Measurements from ENCODE around the gene CMC4.
A peak's percentile ranks its signal among the peaks of the same experiment; 100 is the strongest.

The CMC4 gene

DNA sequence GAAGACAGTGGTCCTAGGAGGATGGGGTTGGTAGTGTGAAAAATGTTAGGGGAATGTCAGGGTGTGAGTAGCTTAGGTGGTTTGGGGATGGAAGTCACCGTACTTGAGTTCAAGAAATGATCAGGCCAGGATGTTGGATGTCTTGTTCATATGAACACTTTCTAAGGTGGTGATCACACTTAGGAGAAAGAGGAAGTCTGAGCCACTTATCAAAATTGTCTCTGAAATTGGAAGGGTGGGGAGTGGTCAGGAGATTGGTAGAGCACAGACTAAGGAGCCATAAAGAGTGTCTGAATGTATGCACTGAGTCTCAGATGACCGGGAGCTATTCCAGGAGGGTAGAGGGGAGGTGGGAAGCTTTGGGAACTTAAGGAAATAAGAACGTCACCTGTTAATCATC lies 17.3 kb downstream of the CMC4 start:
- DNase-seq (ENCODE audit: low read depth in 2 of 2) = no peak

DNA sequence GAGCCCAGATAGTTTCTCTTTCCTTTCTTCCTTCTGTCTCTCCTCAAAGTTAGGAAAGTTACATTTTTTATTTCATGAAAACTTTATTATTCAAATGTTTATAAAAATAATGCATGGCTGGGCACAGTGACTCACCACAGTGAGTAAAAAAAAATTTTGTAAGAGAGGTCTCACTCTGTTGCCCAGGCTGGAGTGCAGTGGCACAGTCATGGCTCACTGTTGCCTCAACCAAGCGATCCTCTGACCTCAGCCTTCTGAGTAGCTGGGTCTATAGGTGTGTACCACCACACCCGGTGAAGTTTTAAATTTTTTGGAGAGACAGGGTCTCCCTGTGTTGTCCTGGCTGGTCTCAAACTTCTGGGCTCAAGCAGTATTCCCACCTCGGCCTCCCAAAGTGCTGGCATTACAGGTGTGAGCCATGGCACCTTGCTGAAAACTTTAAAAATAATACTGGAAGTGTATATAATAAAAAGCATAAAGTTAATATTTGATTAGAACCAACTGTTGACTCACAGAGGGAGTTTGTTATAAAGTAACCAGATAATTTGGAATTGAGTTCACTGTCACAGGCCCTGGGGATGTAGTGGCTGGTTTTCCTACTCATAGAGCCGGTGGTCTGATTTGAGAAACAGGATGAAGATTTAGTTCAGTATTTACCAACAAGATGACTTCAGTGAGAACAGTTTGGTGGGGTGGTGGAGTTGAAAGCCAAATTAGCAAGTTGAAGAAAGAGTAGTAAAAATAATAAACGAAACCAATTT lies 18.0 kb downstream of the CMC4 start:
- DNase-seq (ENCODE audit: low read depth in 2 of 2) = no peak

DNA sequence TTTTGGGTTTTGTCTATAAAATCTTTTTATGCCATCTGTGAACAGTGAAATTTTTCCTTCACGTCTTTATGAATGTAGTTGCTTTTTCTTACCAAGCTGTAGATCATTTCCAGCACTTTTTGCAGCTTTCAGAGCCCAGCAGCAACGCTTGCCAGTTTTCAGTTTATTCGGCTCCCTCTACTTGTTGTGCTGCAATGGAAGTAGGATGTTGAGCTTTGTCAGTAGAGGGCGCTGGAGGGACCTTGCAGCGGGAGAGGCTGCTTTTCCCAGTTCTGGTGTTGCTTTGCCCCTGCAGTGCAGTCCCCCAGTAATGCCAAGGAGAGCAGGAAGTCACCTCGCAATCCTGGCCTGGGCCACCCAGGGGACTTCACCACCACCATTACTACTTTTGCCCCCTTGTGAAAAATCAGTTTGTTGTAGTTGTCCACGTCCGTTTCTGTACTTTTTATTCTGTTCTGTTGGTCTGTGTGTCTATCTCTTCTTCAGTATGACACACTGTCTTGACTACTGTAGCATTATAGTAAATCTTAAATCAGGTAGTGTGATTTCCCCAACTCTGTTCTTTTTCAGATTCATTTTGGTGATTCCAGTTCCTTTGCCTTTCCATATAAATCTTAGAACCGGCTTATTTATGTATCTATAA lies 21.8 kb downstream of the CMC4 start:
- DNase-seq (ENCODE audit: low read depth in 2 of 2) = no peak

DNA sequence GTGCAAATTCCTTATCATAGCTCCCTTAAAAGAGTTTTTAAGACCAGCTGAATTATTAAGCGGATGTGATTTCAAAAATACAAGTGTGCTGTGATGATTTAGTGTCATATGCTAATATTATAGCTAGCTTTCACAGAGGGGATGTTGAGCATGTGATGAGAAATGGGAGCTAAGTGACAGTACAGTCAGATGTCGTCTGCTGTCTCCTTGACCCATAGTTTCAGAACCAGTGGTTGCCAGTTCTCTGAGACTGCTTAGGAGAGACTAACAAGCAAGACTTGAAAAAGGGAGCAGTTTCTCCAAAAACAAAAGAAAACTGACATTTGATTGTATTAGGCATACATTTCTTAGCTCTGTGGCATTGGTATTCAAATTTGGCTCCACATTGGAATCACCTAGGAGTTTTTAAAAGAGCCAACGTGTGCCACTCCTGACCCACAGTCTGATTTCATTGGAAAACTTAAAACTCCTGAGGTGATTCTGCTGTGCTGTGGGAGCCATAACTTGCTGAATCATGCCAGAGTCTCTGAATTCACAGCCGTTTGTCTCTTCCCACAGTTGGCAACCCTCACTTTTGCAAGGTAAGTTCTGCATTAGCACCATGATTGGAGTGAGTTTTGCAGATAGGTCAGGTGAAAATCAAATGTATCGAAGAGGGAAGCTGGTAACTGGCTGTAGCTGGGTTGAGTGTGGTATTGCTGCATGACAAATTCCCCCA lies 24.0 kb downstream of the CMC4 start:
- DNase-seq (ENCODE audit: low read depth in 2 of 2) = no peak

DNA sequence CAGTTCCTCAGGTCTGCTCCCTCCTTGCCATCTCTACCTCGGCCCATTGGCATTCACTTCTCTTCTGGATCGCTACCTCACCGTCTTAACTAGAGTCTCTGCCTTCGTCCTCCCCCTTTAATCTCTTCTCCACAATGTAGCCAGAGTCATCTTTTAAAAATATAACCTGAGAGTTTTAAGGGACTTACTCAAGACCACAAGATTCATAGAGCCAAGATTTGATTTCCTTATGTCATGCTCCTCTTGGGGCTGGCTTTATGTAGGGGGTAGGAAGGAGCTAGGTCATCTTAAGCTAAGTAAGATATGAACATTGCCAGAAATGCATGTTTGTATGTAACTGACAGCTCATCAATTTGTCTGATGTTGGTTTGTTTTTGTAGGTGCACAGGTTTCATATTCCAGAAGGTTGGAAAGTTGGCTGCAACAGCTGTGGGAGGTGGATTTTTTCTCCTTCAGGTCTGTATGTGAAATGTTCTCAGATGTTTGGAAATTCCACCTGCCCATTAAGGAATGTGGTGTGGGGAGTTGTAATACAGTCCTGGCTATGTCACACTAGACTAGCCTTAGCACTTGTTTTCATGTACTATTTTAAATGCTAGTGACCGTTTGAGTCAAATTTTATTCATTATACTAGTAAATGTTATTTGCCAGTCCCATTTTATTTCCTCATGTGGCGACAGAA lies 24.7 kb downstream of the CMC4 start:
- no peak for DNase-seq (ENCODE audit: low read depth in 2 of 2)

DNA sequence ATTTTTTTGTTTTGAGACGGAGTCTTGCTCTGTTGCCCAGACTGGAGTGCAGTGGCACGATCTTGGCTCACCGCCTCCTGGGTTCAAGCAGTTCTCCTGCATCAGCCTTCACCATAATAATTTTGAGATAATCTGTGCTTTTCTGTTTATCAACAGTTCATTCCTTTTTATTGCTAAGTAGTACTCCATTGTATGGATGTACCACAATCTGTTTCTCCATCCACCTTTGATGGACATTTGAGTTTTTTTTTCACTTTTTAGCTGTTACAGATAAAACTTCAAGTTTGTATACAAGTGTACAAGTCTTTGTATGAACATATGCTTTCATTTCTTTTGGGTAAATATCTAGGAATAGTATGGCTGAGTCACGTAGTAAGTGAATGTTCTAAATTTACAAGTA lies 35.2 kb downstream of the CMC4 start:
- DNase-seq (ENCODE audit: low read depth in 2 of 2) = no peak

DNA sequence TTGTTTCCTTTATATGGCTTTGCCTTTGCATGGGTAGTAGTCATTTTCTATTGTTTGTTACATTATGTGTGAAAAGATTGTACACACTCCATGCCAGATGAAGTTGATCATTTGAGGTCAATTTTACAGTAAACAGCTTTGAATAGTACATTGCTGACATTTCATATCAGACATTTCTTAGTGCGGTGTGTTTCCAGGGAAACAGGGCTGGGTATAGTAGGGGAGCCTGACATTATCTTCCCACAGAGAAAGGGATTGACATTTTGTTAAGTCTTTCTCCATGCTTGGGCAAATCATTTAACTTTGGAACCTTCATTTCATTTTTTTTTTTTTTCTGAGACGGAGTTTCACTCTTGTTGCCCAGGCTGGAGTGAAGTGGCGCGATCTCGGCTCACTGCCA lies 39.3 kb downstream of the CMC4 start:
- DNase-seq (ENCODE audit: low read depth in 2 of 2) = no peak

DNA sequence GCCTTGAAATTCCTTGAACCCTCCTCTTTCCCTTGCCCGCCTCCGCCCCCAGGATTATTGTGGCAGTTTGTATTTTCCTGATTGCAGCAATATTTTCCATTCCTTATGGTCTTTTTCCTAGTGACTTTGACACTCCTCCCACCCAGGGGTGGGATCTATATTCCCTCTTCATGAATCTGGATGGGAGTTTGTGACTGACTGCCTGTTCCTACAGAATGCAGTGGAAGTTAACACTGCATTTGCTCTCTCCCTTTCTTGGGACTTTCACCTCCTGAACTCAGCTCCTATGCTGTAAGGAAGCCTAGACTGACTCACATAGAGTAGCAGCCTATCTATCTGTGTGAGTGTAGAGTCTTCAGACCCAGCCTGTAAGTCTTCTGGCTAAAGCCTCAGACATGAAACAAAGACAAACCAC lies 42.1 kb downstream of the CMC4 start:
- no peak for DNase-seq (ENCODE audit: low read depth in 2 of 2)

DNA sequence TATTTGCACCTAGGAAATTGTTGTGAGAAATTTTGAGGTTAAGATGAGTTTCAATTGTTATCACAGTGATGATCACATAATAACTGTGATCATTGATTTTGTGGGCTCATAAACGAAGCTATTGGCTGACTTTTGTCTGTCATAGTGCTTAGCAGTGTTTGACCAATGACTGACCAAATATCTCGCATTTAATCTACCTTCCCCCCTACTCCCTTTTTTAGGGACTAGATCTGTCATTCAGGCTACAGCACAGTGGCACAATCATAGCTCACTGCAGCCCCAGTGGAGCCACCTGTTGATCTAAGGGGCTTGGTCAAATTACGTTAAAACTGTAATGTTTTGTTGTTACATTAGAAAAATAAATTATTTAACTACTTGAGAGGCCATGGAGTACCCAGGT lies 42.8 kb downstream of the CMC4 start:
- no peak for DNase-seq (ENCODE audit: low read depth in 2 of 2)

DNA sequence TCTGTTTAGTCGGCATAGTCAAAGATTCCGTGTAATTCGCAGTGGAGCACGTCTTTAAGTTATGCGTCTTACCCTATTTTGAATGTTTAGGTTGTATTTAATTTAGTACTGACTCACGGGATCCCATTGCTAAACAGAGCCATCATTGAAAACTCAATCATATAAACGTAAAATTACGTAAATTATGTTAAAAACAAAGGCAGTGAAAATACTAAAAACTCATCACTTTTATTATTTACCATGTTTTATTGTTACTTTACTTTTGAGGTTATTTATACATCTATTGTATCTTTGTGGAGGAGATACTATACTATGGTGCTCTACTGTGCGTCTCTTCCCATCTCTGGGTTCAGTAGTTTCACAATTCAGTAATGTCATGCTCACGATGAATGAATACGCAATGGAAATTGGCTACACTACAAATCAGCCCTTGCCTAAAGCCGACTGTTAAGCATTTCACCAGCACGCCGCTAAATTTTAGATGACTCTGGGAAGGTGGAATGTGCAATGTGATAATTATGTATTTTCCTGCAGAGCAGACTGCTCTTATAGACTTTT lies 43.3 kb downstream of the CMC4 start:
- peak; percentile 26 to 42 for DNase-seq (ENCODE audit: low read depth in 2 of 2)

DNA sequence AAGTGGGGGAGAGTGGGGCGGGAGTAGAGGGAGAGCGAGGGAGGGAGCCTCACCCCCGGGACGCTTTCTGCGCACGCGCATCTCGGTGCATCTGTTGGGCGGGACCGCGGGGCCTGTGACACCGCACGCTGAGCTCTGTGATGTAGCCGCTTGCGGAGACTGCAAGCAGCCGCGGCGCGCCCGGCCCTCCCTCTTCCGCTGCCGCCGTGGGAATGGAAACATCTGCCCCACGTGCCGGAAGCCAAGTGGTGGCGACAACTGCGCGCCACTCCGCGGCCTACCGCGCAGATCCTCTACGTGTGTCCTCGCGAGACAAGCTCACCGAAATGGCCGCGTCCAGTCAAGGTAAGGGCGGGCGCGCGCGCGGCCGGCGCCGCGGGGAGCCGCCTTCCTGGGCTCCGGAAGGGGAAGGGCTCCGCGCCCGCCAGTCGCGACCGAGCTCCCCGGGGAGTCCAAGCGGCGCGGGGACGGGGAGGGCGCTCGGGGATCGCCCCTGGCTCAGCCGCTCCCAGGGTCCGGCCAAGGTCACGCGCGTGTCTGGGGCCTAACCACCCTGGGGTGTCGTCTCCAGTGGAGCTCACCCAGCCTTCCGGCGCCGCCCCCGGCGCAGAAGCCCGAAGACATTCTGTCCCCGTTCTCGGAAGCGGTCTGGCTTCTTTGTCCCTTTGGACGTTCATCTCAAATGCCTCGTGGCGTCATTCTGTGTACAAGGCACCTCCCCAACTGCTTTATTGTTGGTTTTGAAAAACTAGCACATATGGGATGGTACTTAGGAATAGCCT lies 44.0 kb downstream of the CMC4 start, which contains the start of gene FUNDC2:
Gene FUNDC2, plus strand, starts transcription at position 118 of the 782 bp plus-strand sequence. Its CDS starts 95 bp downstream, at position 213.
- peak; percentile 80 to 82 for DNase-seq (ENCODE audit: low read depth in 2 of 2)

DNA sequence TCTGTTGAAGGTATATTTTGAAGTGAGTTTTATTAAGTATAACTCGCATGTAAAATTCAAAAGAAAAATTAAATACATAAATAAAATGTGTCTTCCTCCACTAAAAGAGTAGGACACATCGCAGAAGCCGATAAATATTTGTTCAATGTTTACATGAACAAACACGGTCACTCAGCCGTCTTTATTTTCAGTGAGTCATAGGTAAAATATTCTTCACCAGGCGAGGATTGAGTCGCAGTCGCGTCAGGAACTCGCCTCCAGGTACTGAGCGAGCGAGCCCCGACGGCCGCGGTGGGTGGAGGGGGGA lies 44.6 kb downstream of the CMC4 start:
- no peak for DNase-seq (ENCODE audit: low read depth in 2 of 2)

DNA sequence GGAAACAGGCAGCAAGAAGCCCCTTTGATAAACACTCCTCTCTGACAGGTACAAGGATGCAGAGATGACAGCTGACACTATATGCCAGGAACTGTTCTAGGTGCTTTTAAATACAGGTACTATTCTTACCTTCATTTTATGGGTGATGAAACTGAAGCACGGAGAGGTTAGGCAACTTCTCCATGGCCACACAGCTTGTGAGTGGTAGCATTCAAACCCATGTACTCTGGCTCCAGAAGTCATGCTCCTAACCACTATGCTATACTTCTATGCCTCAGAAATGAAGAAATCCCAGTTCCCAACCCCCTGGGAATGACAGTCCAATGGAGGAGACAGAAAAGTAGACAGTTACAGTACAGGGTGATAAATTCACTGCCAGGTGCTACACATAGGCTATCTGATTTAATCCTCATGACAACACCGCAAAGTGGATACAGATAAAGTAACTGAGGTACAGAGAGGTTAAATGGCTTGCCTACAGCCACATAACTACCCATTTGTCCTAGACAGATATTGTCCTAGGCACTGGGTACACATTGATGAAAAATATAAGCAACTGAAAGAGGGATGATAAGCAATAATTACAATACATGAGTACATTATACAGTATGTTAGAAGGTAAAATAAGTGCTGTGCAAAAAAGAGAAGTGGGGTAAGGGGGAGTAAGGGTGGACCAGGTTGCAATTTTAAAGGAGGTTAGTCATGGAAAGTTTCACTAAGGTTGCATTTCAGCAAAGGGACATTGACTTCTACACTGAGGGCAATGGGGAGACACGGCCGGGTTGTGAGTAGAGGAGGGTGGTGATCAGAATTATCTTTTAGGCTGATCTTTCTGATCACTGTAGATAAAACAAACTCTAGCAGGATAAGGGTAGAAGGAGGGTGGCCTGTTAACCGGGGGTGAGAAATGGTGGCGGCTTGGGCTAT lies 46.8 kb downstream of the CMC4 start:
- no peak for DNase-seq (ENCODE audit: low read depth in 2 of 2)

DNA sequence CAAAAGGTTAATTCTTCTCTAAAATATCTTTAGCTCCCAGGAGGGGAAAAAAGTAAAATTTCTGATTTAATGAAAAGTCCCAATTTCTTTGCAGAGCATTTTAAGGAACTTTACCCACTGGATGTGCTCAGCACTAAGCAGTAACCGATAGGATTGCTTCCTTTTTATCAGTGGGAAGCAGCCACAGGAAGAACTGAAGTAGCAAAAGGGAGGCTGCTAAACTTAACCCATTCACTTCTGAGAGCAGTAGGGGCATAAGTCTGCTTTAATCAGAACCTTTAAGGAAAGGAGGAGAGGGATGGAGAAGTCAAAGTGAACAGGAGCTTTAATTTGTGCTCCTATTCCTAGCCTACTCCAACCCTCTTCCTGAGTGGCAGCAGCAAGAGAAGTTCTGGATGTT lies 48.4 kb downstream of the CMC4 start, which contains the start of gene F8:
Gene F8, minus strand, starts transcription at position 139 of the 400 bp plus-strand sequence. CDS start 171 bp downstream, outside the sequence.
- no peak for DNase-seq (ENCODE audit: low read depth in 2 of 2)

DNA sequence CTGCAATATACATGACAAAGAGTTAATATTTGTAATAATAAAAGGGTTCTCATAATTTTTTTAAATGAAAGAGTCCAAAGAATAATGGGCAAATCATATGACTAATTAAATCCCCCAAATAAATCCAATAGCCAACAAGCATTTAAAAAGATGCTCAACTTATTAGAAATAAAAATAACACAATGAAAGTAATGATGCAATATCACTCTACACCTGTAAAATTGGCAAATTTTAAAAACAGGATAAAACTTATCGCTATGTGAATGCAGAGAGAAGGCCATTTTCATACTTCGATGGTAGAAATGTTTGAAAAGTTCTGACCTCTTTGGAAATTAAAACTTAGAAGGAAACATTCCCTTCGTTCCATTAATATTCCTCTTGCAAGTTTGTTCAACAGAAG lies 50.3 kb downstream of the CMC4 start:
- no peak for DNase-seq (ENCODE audit: low read depth in 2 of 2)
